Keratinocyte (primary cell): ENCODE measurements around the gene PIWIL4. TPM values are rescaled to one million over a fixed set of nuclear protein-coding genes. Genes with fewer than 3 reads are reported as not detected.

ENCODE experiments used
- DNase-seq: peaks from one replicate; pipeline ENCODE4 v3.0.0-alpha.2; 2011; ENCODE audit warnings: low read depth, missing footprints, low spot score
- FAIRE-seq: peaks from 2 replicates; lab custom pipeline; 2011; peaks lifted over from hg19 to GRCh38; lab: Jason Lieb, UNC
- H2AFZ ChIP-seq: 2 replicates; pipeline ENCODE4 v1.6.0; 2012; ENCODE audit warnings: low read length, control low read depth, inconsistent platforms; ENCODE audit not compliant: control insufficient read depth
- H3K27ac ChIP-seq: 2 replicates; pipeline ENCODE4 v1.5.1; 2011; ENCODE audit warnings: low read length; ENCODE audit not compliant: control insufficient read depth, insufficient read depth
- H3K27me3 ChIP-seq: 3 replicates; pipeline ENCODE4 v1.6.0; 2011; ENCODE audit warnings: low read length; ENCODE audit not compliant: control insufficient read depth, insufficient read depth; ENCODE audit errors: extremely low read depth
- H3K36me3 ChIP-seq, 2 experiments: 2 replicates in 1 of 2; 3 replicates in 1 of 2; pipeline ENCODE4 v1.5.1; 2011; ENCODE audit warnings: low read length in 2 of 2, mild to moderate bottlenecking in 1 of 2; ENCODE audit not compliant: control insufficient read depth in 2 of 2, insufficient read depth in 2 of 2; ENCODE audit errors: extremely low read depth in 1 of 2
- H3K4me1 ChIP-seq: 3 replicates; pipeline ENCODE4 v1.5.1; 2011; ENCODE audit warnings: low read length; ENCODE audit not compliant: control insufficient read depth, insufficient read depth; ENCODE audit errors: extremely low read depth
- H3K4me2 ChIP-seq: 3 replicates; pipeline ENCODE4 v1.6.0; 2011; ENCODE audit warnings: low read depth, low read length; ENCODE audit not compliant: control insufficient read depth, insufficient read depth; ENCODE audit errors: extremely low read depth
- H3K4me3 ChIP-seq, 3 experiments: fragments of 200-600 bp in 1 of 3; sonication (generic) in 1 of 3; 2 replicates in 2 of 3; 3 replicates in 1 of 3; pipeline ENCODE4 v1.5.1; 2011 to 2016; ENCODE audit warnings: low read length in 3 of 3, mild to moderate bottlenecking in 3 of 3, control low read depth in 2 of 3, inconsistent platforms in 1 of 3, low read depth in 1 of 3, mixed read lengths in 1 of 3, mixed run types in 1 of 3, moderate library complexity in 1 of 3; ENCODE audit not compliant: control insufficient read depth in 2 of 3, insufficient read depth in 2 of 3; ENCODE audit errors: extremely low read depth in 1 of 3
- H3K79me2 ChIP-seq: 2 replicates; pipeline ENCODE4 v1.6.0; 2012; ENCODE audit warnings: low read length; ENCODE audit not compliant: control insufficient read depth, insufficient read depth
- H3K9ac ChIP-seq: 3 replicates; pipeline ENCODE4 v1.6.0; 2011; ENCODE audit warnings: low read length; ENCODE audit not compliant: control insufficient read depth, insufficient read depth; ENCODE audit errors: extremely low read depth
- H3K9me1 ChIP-seq: 3 replicates; pipeline ENCODE4 v1.6.0; 2011; ENCODE audit warnings: low read length; ENCODE audit not compliant: control insufficient read depth, insufficient read depth; ENCODE audit errors: extremely low read depth
- H3K9me3 ChIP-seq: 2 replicates; pipeline ENCODE4 v1.5.1; 2012; ENCODE audit warnings: low read depth, low read length; ENCODE audit not compliant: control insufficient read depth
- H4K20me1 ChIP-seq: 3 replicates; pipeline ENCODE4 v1.6.0; 2011; ENCODE audit warnings: low read length; ENCODE audit not compliant: control insufficient read depth, insufficient read depth; ENCODE audit errors: extremely low read depth
- EZH2 ChIP-seq: IDR thresholded peaks from one replicate; pipeline ENCODE4 v1.6.1; 2012; ENCODE audit warnings: inconsistent platforms, mild to moderate bottlenecking, low read length, moderate library complexity
- dilution Hi-C: fragments of 300-500 bp; cut with MboI; formaldehyde crosslinking; loops from one replicate; pipeline ENCODE4 v1.7.0; 2020; ENCODE audit warnings: low sequenced_read_pairs; ENCODE audit not compliant: extremely low pct_ligation_motif_present
- polyA plus RNA-seq, 5 experiments: library from polyadenylated mRNA; depleted of rRNA in 3 of 5; stranded (reverse) in 3 of 5; stranded (forward) in 1 of 5; unstranded in 1 of 5; fragments of >200 nt; gene quantifications; 1 replicate in 1 of 5; 2 replicates in 3 of 5; 3 replicates in 1 of 5; pipeline versions ENCODE4 v1.2.1 to v1.2.3, GENCODE V29; 2011 to 2012; ENCODE audit warnings: missing spikeins in 2 of 5, low read depth in 1 of 5, low replicate concordance in 1 of 5
- TF ChIP-seq, protein P1 (sequence below), 3 experiments: IDR thresholded peaks in 1 of 3; conservative IDR thresholded peaks in 1 of 3; optimal IDR thresholded peaks in 1 of 3; 2 replicates in 2 of 3; 3 replicates in 1 of 3; pipeline versions ENCODE3 to v1.5.1; 2011; ENCODE audit warnings: low read length in 3 of 3, mild to moderate bottlenecking in 3 of 3, moderate library complexity in 2 of 3, control low read depth in 1 of 3, inconsistent platforms in 1 of 3; ENCODE audit not compliant: insufficient read depth in 2 of 3; ENCODE audit errors: extremely low read depth in 1 of 3

PIWIL4 gene
- polyA plus RNA-seq, 1 donor (not counting 4 experiments of a cell fraction or from before 2014, with no cell fraction given): 0.14 TPM

DNA sequence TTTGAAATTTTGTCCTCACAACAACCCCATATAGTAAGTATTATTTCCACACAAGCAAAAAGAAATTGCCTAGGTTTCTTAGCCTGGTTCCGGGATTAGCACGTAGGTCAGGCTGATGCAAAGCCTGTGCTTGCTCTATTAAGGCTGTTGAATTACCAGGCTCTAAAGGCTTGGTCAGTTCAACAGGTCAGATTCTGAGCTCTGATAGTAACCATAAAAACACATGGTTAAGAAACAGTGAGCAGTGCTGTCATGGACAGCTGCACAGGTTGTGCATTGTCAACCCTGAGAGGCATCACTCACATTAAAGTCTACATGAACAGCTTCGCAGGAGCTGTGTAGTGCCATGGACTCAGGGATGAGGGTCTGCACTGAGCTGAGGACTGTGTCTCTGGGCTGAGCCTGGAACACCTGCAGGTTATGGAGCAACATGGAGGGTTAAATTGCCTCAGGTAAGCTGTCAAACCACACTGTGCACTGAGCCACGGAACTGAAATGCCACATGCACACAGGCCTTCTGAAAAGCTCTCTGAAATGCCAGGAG lies 98.0 kb downstream of the PIWIL4 start:
- DNase-seq: no peak
- dilution Hi-C loops: no loop called here
- H3K4me3 ChIP-seq: no peak overlapping the region
- H2AFZ ChIP-seq: no peak overlapping the region
- no peaks in the 10 kb centered on the region for H3K9me1 ChIP-seq
- H4K20me1 ChIP-seq: no peaks in the 10 kb centered on the region
- peaks cover 6% of the 10 kb centered on the region for H3K4me1 ChIP-seq
- TF ChIP-seq, protein P1, sequence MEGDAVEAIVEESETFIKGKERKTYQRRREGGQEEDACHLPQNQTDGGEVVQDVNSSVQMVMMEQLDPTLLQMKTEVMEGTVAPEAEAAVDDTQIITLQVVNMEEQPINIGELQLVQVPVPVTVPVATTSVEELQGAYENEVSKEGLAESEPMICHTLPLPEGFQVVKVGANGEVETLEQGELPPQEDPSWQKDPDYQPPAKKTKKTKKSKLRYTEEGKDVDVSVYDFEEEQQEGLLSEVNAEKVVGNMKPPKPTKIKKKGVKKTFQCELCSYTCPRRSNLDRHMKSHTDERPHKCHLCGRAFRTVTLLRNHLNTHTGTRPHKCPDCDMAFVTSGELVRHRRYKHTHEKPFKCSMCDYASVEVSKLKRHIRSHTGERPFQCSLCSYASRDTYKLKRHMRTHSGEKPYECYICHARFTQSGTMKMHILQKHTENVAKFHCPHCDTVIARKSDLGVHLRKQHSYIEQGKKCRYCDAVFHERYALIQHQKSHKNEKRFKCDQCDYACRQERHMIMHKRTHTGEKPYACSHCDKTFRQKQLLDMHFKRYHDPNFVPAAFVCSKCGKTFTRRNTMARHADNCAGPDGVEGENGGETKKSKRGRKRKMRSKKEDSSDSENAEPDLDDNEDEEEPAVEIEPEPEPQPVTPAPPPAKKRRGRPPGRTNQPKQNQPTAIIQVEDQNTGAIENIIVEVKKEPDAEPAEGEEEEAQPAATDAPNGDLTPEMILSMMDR (optimal IDR thresholded peaks at IDR 0.05 in 1 of 3, IDR thresholded peaks at IDR 0.05 in 1 of 3, conservative IDR thresholded peaks at IDR 0.05 in 1 of 3; ENCODE audit: extremely low read depth in 1 of 3, insufficient read depth in 2 of 3, low read length in 3 of 3): no peak
- no peak for TF ChIP-seq EZH2
- H3K27me3 ChIP-seq: no peaks in the 10 kb centered on the region
- H3K9ac ChIP-seq: no peak overlapping the region
- H3K79me2 ChIP-seq: no peaks in the 10 kb centered on the region
- no peak for FAIRE-seq
- no peak overlapping the region for H3K4me2 ChIP-seq
- H3K27ac ChIP-seq: no peak overlapping the region
- no peaks in the 10 kb centered on the region for H3K9me3 ChIP-seq
- H3K36me3 ChIP-seq: no peaks in the 10 kb centered on the region

DNA sequence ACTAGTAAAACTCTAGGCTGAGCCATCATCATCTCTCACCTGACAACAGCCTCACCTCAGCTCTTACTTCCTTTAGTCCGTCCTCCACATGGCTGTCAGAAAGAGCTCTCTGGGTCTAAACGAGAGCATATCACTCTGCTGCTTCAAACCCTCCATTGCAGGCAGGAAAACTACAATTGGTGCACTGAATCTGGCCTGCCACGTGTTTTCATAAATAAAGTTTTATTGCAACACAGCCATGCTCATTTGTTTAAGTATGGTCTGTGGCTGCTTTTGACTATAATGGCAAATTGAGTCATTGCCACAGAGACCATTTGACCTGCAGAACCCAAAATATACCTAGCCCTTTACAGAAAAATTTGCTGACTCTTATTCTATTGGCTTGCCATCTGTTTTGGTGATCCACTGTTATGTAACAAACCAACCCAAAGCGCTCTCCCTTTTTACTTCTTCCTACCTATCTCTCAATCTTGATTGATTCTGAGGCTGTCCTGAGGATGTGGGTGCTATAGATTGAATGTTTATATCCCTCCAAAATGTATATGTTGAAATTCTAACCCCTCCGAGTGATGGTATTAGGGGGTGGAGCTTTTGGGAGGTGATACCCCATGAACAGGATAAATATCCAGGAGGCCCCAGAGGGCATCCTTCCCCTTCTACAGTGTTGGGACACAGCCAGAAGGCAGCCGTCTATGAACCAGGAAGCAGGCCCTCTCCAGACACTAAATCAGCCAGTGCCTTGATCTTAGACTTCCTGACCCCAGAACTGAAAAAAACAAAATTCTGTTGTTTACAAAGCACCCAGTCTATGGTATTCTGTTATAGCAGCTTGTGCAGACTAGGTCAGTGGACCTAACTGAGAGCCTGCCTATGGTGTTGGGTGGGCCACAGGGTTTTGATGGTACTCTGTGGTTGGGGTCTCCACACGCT lies 99.9 kb downstream of the PIWIL4 start:
- Histone ChIP-seq H3K9ac (no peak overlapping the region), H3K4me3 (no peak overlapping the region), H3K4me2 (no peak overlapping the region), H3K36me3 (no peaks in the 10 kb centered on the region), H3K9me3 (no peaks in the 10 kb centered on the region), H4K20me1 (no peaks in the 10 kb centered on the region), H2AFZ (no peak overlapping the region), H3K79me2 (no peaks in the 10 kb centered on the region), H3K9me1 (no peaks in the 10 kb centered on the region), H3K27me3 (no peaks in the 10 kb centered on the region), H3K27ac (no peak overlapping the region), H3K4me1 (peaks cover 8% of the 10 kb centered on the region)
- dilution Hi-C loops: no loop called here
- FAIRE-seq: no peak
- no peak for TF ChIP-seq EZH2
- TF ChIP-seq, protein P1 (optimal IDR thresholded peaks at IDR 0.05 in 1 of 3, IDR thresholded peaks at IDR 0.05 in 1 of 3, conservative IDR thresholded peaks at IDR 0.05 in 1 of 3; ENCODE audit: extremely low read depth in 1 of 3, insufficient read depth in 2 of 3, low read length in 3 of 3): no peak
- DNase-seq: no peak
